ENCODE measurements around the gene KCNAB2.

Gene KCNAB2

DNA sequence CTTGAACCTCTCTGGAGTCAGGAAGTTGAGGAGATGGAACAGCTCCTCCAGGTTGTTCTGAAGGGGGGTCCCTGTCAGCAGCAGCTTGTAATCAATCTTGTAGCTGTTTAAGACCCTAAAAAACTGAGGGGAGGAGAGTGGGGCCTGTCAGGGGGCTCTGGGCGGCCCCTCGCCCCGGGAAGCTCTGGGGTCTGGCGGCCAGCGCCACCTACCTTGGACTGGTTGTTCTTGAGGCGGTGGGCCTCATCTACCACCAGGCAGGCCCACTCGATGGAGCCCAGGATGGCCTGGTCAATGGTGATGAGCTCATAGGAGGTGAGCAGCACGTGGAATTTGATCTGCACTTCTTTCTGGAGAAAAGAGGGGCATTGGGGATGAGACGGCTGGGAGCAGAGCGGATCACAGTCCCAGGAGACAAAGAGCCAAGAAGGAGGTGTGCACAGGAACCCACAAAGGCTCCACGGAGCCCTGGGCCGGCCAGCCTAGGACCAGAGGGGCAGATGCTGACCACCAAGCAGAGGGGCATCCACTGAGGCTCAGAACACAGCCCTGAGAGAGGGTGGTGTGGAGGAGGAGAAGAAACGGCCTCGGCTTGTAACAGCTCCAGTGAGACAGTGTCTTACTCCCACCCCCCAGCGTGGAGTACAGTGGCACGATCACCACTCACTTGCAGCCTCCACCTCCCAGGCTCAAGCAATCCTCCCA is 91.0 kb downstream of the KCNAB2 start:
- H3K27ac Mint-ChIP-seq = no peak overlapping the region
- H3K4me1 Mint-ChIP-seq = no peaks in the 10 kb centered on the region
- H3K27me3 Mint-ChIP-seq = no peaks in the 10 kb centered on the region
- peaks cover 3% of the 10 kb centered on the region for H3K36me3 Mint-ChIP-seq
- H3K4me3 Mint-ChIP-seq = no peak overlapping the region
- H3K9me3 Mint-ChIP-seq = peaks cover 5% of the 10 kb centered on the region

GRCh38 chr1:6137758-6138157 is 92.1 kb downstream of the KCNAB2 start:
- no peaks in the 10 kb centered on the region for H3K36me3 Mint-ChIP-seq
- no peaks in the 10 kb centered on the region for H3K9me3 Mint-ChIP-seq
- no peaks in the 10 kb centered on the region for H3K27me3 Mint-ChIP-seq
- no peaks in the 10 kb centered on the region for H3K4me1 Mint-ChIP-seq
- no peak overlapping the region for H3K27ac Mint-ChIP-seq
- no peak overlapping the region for H3K4me3 Mint-ChIP-seq

DNA sequence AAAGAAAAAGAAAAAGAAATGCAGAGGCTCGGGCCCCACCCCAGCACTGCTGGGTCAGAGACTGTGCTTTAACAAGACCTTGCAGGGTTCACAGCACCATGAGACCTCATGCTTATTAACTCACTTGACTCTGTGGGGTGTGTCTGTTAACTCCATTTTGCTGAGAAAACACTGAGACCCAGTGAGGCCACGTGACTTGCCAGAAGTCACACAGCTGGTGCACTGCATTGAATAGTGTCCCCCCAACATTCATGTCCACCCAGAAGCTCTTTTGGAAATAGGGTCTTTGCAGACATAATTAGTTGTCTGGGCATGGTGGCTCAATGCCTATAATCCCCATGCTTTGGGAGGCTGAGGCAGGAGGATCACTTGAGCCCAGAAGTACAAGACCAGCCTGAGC is 94.7 kb downstream of the KCNAB2 start:
- Mint-ChIP-seq H3K9me3 (no peaks in the 10 kb centered on the region), H3K27ac (no peak overlapping the region), H3K4me1 (no peaks in the 10 kb centered on the region), H3K27me3 (no peaks in the 10 kb centered on the region), H3K36me3 (no peaks in the 10 kb centered on the region), H3K4me3 (no peak overlapping the region)

- Mint-ChIP-seq H3K4me1 (no peaks in the 10 kb centered on the region), H3K27me3 (no peaks in the 10 kb centered on the region), H3K27ac (no peak overlapping the region), H3K36me3 (no peaks in the 10 kb centered on the region), H3K4me3 (no peak overlapping the region), H3K9me3 (no peaks in the 10 kb centered on the region)
These were observed 95.9 kb downstream of the KCNAB2 start for GRCh38 chr1:6141592-6141991.

GRCh38 chr1:6142036-6142621 is 96.4 kb downstream of the KCNAB2 start:
- Mint-ChIP-seq H3K9me3 (no peaks in the 10 kb centered on the region), H3K27ac (no peak overlapping the region), H3K36me3 (no peaks in the 10 kb centered on the region), H3K27me3 (no peaks in the 10 kb centered on the region), H3K4me3 (no peak overlapping the region), H3K4me1 (no peaks in the 10 kb centered on the region)

DNA sequence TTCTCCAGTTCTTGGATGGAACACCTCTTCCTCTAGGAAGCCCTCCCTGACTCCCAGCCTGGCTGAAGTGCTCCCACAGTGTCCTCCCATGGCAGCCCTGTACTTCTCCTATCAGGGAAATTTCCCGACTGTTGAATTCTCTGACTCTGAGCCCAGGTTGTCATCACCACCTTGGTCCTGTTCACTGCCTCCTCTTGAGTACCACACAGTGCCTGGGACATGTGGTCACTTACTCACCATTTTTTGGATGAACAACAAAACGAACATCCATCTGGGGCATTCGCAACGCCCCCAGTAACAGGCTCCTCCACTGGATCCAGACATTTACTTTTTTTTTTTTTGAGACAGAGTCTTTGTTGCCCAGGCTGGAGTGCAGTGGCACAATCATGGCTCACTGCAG is 97.0 kb downstream of the KCNAB2 start:
- H3K27ac Mint-ChIP-seq = no peak overlapping the region
- H3K4me3 Mint-ChIP-seq = no peak overlapping the region

DNA sequence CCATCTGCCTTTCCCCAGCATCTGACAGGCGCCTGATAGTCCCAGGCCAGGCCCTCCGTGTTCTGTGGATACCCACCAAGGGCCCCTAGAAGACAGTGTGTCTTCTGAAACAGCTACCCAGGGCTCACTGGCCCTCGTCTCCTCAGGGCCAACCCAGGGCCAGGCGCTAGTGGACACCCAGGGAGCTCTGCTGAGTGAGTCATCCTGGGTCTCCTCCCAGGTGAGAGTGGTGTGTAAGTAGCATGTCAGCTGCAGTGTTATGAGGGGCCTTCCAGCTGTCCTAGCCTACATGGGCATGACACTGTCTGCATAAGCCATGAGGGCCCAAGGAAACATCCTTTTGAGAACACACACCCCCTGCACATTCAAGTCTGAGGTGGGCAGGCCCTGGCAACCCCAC is 97.7 kb downstream of the KCNAB2 start:
- Mint-ChIP-seq H3K27ac (no peak overlapping the region), H3K4me3 (no peak overlapping the region), H3K9me3 (no peaks in the 10 kb centered on the region), H3K27me3 (peaks cover 2% of the 10 kb centered on the region), H3K4me1 (peaks cover 2% of the 10 kb centered on the region), H3K36me3 (no peaks in the 10 kb centered on the region)

More for the DNA sequence above, 97.0 kb downstream of the KCNAB2 start:
- Mint-ChIP-seq H3K4me1 (no peaks in the 10 kb centered on the region), H3K36me3 (no peaks in the 10 kb centered on the region), H3K27me3 (no peaks in the 10 kb centered on the region), H3K9me3 (no peaks in the 10 kb centered on the region)

GRCh38 chr1:6144175-6144574 is 98.5 kb downstream of the KCNAB2 start:
- H3K9me3 Mint-ChIP-seq = no peaks in the 10 kb centered on the region
- no peak overlapping the region for H3K4me3 Mint-ChIP-seq
- peaks cover 4% of the 10 kb centered on the region for H3K4me1 Mint-ChIP-seq
- no peak overlapping the region for H3K27ac Mint-ChIP-seq
- peaks cover 3% of the 10 kb centered on the region for H3K27me3 Mint-ChIP-seq
- H3K36me3 Mint-ChIP-seq = no peaks in the 10 kb centered on the region

DNA sequence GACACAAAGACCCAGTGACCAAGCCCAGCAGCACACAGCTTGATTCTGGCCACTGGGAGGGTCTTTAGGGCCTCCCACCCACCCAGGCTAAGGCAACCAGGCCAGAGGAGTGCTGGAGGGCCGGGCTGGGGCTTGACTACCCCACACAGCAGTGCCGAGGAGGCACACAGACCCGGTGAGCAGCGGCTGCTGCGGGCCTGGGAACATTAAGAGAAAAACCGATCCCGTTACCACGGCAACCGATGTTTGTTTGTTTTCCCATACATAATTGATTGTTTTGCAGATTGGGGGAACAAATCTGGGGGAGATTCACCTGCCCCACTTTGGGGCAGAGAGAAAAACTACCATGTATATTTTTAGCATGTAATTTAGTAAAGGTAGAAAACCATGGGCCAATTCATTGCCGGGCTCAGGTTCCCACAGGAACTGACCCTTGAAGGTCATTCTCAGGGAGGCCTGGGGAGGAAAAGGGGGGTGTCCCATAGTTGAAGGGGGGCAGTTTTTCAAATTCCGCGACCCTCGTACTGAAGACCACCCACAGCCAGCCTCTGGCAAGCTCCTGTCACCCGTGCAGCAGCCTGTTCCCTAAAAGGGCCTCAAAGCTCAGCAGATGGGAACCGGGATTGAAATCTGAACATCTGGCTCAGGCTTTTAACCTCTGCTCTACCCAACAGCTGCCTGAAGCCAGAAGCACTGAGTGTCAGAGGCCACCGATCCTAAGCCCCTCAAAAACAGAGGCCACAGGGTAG is 99.1 kb downstream of the KCNAB2 start:
- H3K27ac Mint-ChIP-seq = no peak overlapping the region
- H3K9me3 Mint-ChIP-seq = no peaks in the 10 kb centered on the region
- no peak overlapping the region for H3K4me3 Mint-ChIP-seq
- H3K36me3 Mint-ChIP-seq = no peaks in the 10 kb centered on the region
- peaks cover 4% of the 10 kb centered on the region for H3K4me1 Mint-ChIP-seq
- peaks cover 3% of the 10 kb centered on the region for H3K27me3 Mint-ChIP-seq

- Mint-ChIP-seq H3K4me3 (no peak overlapping the region), H3K27me3 (peaks cover 3% of the 10 kb centered on the region), H3K27ac (no peak overlapping the region), H3K9me3 (no peaks in the 10 kb centered on the region), H3K36me3 (no peaks in the 10 kb centered on the region), H3K4me1 (peaks cover 4% of the 10 kb centered on the region)
These were observed 99.7 kb downstream of the KCNAB2 start for GRCh38 chr1:6145396-6145750.

- no peaks in the 10 kb centered on the region for H3K9me3 Mint-ChIP-seq
- H3K4me3 Mint-ChIP-seq = no peak overlapping the region
- H3K4me1 Mint-ChIP-seq = peaks cover 4% of the 10 kb centered on the region
- H3K27me3 Mint-ChIP-seq = peaks cover 3% of the 10 kb centered on the region
- H3K27ac Mint-ChIP-seq = no peak overlapping the region
- H3K36me3 Mint-ChIP-seq = no peaks in the 10 kb centered on the region
These were observed 100.2 kb downstream of the KCNAB2 start for GRCh38 chr1:6145864-6146410.

DNA sequence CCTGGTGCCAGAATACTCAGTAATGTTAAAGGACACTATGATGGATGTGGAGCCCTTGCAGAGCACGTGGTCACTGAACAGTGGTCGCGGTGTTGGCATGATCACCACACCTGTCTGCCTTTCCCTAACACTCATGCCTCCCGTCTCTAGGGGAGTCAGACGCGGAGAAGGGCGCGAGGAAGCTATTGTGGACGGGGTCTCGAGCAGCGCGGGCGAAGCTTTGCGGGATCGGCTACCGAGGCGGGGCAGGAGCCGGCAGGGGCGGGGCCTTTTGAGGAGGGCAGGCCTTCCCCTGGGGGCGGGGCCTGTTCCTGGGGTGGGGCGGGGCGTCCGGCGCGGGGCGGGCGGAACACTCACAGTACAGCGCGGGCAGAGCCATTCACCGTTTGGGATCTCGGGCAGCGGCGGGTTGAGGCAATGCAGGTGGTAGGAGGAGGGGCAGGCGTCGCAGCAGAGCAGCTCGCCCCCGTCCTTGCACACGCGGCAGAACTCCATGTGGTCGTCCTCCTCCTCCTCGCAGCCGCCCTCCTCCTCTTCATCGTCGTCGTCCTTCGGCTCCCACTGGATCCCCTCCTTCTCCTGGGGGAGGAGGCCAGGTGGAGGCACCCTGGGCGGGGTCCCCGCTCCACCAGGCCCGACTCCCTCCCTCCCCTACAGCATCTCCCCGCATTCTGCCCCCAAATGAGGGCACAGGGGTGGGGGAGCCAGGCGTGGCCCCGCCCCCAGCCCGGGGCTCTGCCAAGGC is 103.0 kb downstream of the KCNAB2 start:
- Mint-ChIP-seq H3K27ac (no peak overlapping the region), H3K9me3 (no peaks in the 10 kb centered on the region), H3K4me3 (peak overlapping the region; percentile 76), H3K36me3 (no peaks in the 10 kb centered on the region), H3K27me3 (peaks cover 3% of the 10 kb centered on the region), H3K4me1 (peaks cover 4% of the 10 kb centered on the region)

GRCh38 chr1:6149597-6149996 is 103.9 kb downstream of the KCNAB2 start:
- Mint-ChIP-seq H3K27ac (no peak overlapping the region), H3K4me1 (peaks cover 4% of the 10 kb centered on the region), H3K36me3 (no peaks in the 10 kb centered on the region), H3K9me3 (no peaks in the 10 kb centered on the region), H3K27me3 (peaks cover 3% of the 10 kb centered on the region), H3K4me3 (no peak overlapping the region)

DNA sequence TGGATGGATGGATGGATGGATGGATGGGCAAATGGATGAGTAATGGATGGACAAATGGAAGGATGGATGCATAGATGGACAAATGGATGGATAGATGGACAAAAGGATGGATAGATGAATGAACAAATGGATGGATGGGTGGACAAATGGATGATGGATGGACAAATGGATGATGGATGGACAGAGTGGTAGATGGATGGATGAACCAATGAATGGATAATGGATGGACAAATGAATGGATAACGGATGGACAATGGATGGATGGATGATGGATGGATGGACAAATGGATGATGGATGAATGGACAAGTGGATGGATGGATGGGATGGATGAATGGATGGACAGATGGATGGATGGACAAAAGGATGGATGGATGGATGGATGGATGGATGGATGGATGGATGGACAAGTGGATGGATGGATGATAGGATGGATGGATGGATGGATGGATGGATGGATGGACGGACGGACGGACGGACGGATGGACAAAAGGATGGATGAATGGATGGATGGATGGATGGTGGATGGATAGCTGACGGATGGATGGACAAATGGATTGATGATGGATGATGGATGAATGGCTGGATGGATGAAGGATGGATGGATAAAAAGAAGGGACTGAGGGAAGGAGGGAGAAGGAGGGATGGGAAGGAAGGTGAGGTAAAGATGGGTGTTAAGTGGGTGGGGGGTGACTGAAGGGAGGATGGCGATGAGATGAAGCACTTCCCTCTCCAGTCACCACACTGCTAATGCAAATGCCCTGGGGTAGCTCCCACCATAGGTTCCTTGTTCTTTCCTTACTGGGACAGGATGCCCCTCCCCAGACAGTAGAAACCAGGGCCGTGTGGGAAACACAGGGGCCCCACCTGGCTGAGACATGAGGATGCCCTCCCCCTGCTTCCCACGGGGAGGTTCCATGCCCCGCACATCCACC is 104.6 kb downstream of the KCNAB2 start:
- peaks cover 4% of the 10 kb centered on the region for H3K4me1 Mint-ChIP-seq
- H3K27me3 Mint-ChIP-seq = peaks cover 3% of the 10 kb centered on the region
- H3K36me3 Mint-ChIP-seq = no peaks in the 10 kb centered on the region
- H3K9me3 Mint-ChIP-seq = no peaks in the 10 kb centered on the region
- H3K27ac Mint-ChIP-seq = no peak overlapping the region
- H3K4me3 Mint-ChIP-seq = no peak overlapping the region

Measured in activated naive CD4-positive, alpha-beta T cell treated with anti-CD3 and anti-CD28 coated beads, Interleukin-2, amount 50 U/mL, for 24 hours (primary cell).